Measurements from ENCODE around the gene DNAJB7. TPM values are rescaled to one million over a fixed set of nuclear protein-coding genes. Genes with fewer than 3 reads are reported as not detected.
"Not testable (repeated sequence)": the region's sequence is repeated elsewhere in the genome, so short reads cannot be mapped to it uniquely, and the experiment has no call there.

Gene DNAJB7
- total RNA-seq, 1 experiment from 2014 or later, result not detected

DNA sequence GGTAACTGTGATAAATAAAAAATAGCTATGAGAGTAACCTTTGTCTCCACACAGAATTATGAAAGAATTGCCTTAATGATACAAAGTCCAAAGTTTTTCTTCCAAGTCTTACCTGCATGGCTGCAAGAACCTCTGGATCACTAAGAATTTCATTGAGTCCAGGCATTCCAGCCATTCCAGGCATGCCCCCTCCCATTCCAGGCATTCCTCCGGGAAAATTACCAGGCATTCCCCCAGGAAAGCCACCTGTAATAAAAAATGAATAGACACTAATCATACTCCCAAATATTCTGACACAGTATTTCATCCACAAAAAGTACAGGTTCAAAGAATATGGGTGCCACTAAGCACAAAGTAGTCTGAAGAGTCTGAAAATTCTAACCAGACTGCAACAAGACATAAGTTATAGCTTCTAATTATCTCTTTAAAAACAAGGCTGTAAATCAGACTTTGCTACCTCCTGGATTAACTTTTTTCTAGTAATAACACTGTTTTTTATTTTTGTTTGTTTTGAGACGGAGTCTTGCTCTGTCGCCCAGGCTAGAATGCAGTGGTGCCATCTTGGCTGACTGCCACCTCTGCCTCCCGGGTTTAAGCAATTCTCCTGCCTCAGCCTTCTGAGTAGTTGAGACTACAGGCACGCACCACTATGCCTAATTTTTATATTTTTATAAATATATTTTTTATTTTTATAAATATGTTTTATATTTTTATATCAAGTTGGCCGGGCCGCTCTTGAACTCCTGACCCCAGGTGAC, 34.8 kb downstream of the DNAJB7 start:
- no peak overlapping the region for H2AFZ ChIP-seq (ENCODE audit: low read length)
- Mint-ChIP-seq H3K27me3 (ENCODE audit: low read depth) (no peaks in the 10 kb centered on the region), H3K4me1 (peaks cover 11 to 18% of the 10 kb centered on the region in 2 experiments), H3K36me3 (ENCODE audit: insufficient read depth in 1 of 3, low read depth in 3 of 3) (peaks cover 32 to 61% (median 53%) of the 10 kb centered on the region in 3 experiments; a peak in 6 of 7 replicates), H3K4me3 (no peak overlapping the region), H3K27ac (peak overlapping the region; percentile 85 to 93 (median 91)), H3K9me3 (no peaks in the 10 kb centered on the region)
- no peaks in the 10 kb centered on the region for H3K79me1 ChIP-seq (ENCODE audit: insufficient read depth, low read depth, low read length, poor library complexity, severe bottlenecking)
- WGBS (ENCODE audit: extremely low coverage, insufficient read length, low lambda C conversion rate), result no CpG with 5 or more reads among the region's 7 CpGs
- no peak overlapping the region for H3K27ac ChIP-seq (ENCODE audit: insufficient read length, low read depth, low read length)
- H2AK5ac ChIP-seq (ENCODE audit: insufficient read length, low read length), result no peak overlapping the region
- H3K9me3 ChIP-seq (ENCODE audit: control insufficient read depth, low read depth, low read length), result no peaks in the 10 kb centered on the region
- H3K27me3 ChIP-seq (ENCODE audit: insufficient read depth, low read length), result no peaks in the 10 kb centered on the region
- H3K18ac ChIP-seq (ENCODE audit: insufficient read length, low read depth, low read length), result no peak overlapping the region
- no peaks in the 10 kb centered on the region for H3K23me2 ChIP-seq (ENCODE audit: insufficient read length, low read depth, low read length, poor library complexity, severe bottlenecking)
- no peak overlapping the region for H3T11ph ChIP-seq (ENCODE audit: low read length)
- no peak overlapping the region for H2BK12ac ChIP-seq (ENCODE audit: insufficient read length, low read depth, low read length)
- H3K23ac ChIP-seq (ENCODE audit: insufficient read length, low read depth, low read length), result no peak overlapping the region
- H3K79me2 ChIP-seq (ENCODE audit: insufficient read depth, low read length), result no peaks in the 10 kb centered on the region
- H3K56ac ChIP-seq (ENCODE audit: insufficient read length, low read depth, low read length), result no peak overlapping the region
- no peak overlapping the region for H3K9ac ChIP-seq (ENCODE audit: extremely low read depth, insufficient read length, low read length)
- TF ChIP-seq, protein P1, sequence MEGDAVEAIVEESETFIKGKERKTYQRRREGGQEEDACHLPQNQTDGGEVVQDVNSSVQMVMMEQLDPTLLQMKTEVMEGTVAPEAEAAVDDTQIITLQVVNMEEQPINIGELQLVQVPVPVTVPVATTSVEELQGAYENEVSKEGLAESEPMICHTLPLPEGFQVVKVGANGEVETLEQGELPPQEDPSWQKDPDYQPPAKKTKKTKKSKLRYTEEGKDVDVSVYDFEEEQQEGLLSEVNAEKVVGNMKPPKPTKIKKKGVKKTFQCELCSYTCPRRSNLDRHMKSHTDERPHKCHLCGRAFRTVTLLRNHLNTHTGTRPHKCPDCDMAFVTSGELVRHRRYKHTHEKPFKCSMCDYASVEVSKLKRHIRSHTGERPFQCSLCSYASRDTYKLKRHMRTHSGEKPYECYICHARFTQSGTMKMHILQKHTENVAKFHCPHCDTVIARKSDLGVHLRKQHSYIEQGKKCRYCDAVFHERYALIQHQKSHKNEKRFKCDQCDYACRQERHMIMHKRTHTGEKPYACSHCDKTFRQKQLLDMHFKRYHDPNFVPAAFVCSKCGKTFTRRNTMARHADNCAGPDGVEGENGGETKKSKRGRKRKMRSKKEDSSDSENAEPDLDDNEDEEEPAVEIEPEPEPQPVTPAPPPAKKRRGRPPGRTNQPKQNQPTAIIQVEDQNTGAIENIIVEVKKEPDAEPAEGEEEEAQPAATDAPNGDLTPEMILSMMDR (conservative IDR thresholded peaks at IDR 0.05), result no peak
- no peak overlapping the region for H3K4ac ChIP-seq (ENCODE audit: low read depth, low read length)
- H3K4me1 ChIP-seq (ENCODE audit: insufficient read depth, low read length), result no peaks in the 10 kb centered on the region
- no peak overlapping the region for H2BK120ac ChIP-seq (ENCODE audit: low read depth, low read length, poor library complexity, severe bottlenecking)
- no peak overlapping the region for H4K91ac ChIP-seq (ENCODE audit: insufficient read length, low read depth, low read length)
- no peak overlapping the region for H2BK20ac ChIP-seq (ENCODE audit: low read depth, low read length, poor library complexity, severe bottlenecking)
- H2BK5ac ChIP-seq (ENCODE audit: insufficient read length, low read length), result no peak overlapping the region
- DNase-seq, result no peak
- no peak overlapping the region for H3K14ac ChIP-seq (ENCODE audit: insufficient read depth, low read length)
- H4K5ac ChIP-seq (ENCODE audit: insufficient read length, low read depth, low read length), result no peak overlapping the region
- H4K8ac ChIP-seq (replicated peaks; ENCODE audit: insufficient read length, low read depth, low read length), result no peak overlapping the region
- H4K20me1 ChIP-seq (ENCODE audit: control insufficient read depth, insufficient read depth, insufficient read length), result no peaks in the 10 kb centered on the region
- H3K4me2 ChIP-seq (ENCODE audit: insufficient read depth, insufficient read length, low read length), result no peak overlapping the region
- H2BK15ac ChIP-seq (ENCODE audit: low read depth, low read length), result no peak overlapping the region

DNA sequence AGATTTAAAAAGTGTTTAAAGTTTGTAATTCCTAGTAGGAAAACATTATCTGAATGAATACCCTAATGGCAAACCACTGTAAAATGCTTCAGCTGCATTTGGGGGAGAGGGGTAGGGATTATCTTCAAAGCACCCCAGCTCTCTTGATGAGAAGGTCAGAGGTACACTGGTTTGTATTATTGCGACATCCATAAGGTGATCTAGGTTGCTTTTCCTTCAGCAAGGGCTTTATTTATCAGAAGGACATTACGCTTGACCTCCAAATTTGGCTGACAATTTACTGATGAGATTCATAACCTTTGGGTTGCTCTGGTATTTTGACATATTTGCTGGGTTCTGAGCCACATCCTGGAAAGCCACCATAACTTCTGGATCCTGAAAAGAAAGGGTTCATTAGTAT, 35.6 kb downstream of the DNAJB7 start:
- no CpG with 5 or more reads among the region's 2 CpGs for WGBS (ENCODE audit: extremely low coverage, insufficient read length, low lambda C conversion rate)
- not testable (repeated sequence) for H3K4ac ChIP-seq (ENCODE audit: low read depth, low read length); H2BK120ac ChIP-seq (ENCODE audit: low read depth, low read length, poor library complexity, severe bottlenecking); H3K4me1 ChIP-seq (ENCODE audit: insufficient read depth, low read length); H2AK5ac ChIP-seq (ENCODE audit: insufficient read length, low read length); H4K5ac ChIP-seq (ENCODE audit: insufficient read length, low read depth, low read length); H3K56ac ChIP-seq (ENCODE audit: insufficient read length, low read depth, low read length); H3K4me3 Mint-ChIP-seq; H3K23me2 ChIP-seq (ENCODE audit: insufficient read length, low read depth, low read length, poor library complexity, severe bottlenecking); H4K8ac ChIP-seq (replicated peaks; ENCODE audit: insufficient read length, low read depth, low read length); H4K20me1 ChIP-seq (ENCODE audit: control insufficient read depth, insufficient read depth, insufficient read length); H3K27me3 ChIP-seq (ENCODE audit: insufficient read depth, low read length); H3K9me3 ChIP-seq (ENCODE audit: control insufficient read depth, low read depth, low read length); H3K14ac ChIP-seq (ENCODE audit: insufficient read depth, low read length); H3K79me1 ChIP-seq (ENCODE audit: insufficient read depth, low read depth, low read length, poor library complexity, severe bottlenecking); DNase-seq; H3K9me3 Mint-ChIP-seq; H3K27ac ChIP-seq (ENCODE audit: insufficient read length, low read depth, low read length); H2BK5ac ChIP-seq (ENCODE audit: insufficient read length, low read length); H3T11ph ChIP-seq (ENCODE audit: low read length); H3K9ac ChIP-seq (ENCODE audit: extremely low read depth, insufficient read length, low read length); H3K79me2 ChIP-seq (ENCODE audit: insufficient read depth, low read length); H2BK12ac ChIP-seq (ENCODE audit: insufficient read length, low read depth, low read length); H4K91ac ChIP-seq (ENCODE audit: insufficient read length, low read depth, low read length); H3K23ac ChIP-seq (ENCODE audit: insufficient read length, low read depth, low read length); H3K4me2 ChIP-seq (ENCODE audit: insufficient read depth, insufficient read length, low read length); H2AFZ ChIP-seq (ENCODE audit: low read length); H2BK20ac ChIP-seq (ENCODE audit: low read depth, low read length, poor library complexity, severe bottlenecking); H2BK15ac ChIP-seq (ENCODE audit: low read depth, low read length); H3K18ac ChIP-seq (ENCODE audit: insufficient read length, low read depth, low read length); H3K27me3 Mint-ChIP-seq (ENCODE audit: low read depth)
- H3K4me1 Mint-ChIP-seq, result peaks cover 11 to 20% of the 10 kb centered on the region in 2 experiments
- H3K27ac Mint-ChIP-seq, result peak overlapping the region in 2 of 3 experiments; percentile 88 to 93; a peak in 4 of 7 replicates
- peaks cover 31 to 53% (median 46%) of the 10 kb centered on the region in 3 experiments; a peak in 6 of 7 replicates for H3K36me3 Mint-ChIP-seq (ENCODE audit: insufficient read depth in 1 of 3, low read depth in 3 of 3)
